ENCODE results near the gene ETHE1. TPM values are rescaled to one million over a fixed set of nuclear protein-coding genes. Genes with fewer than 3 reads are reported as not detected.

ETHE1 gene
- total and polyA plus RNA-seq, 4 donors = 30.4 to 45.1 (median 34.5) TPM

DNA sequence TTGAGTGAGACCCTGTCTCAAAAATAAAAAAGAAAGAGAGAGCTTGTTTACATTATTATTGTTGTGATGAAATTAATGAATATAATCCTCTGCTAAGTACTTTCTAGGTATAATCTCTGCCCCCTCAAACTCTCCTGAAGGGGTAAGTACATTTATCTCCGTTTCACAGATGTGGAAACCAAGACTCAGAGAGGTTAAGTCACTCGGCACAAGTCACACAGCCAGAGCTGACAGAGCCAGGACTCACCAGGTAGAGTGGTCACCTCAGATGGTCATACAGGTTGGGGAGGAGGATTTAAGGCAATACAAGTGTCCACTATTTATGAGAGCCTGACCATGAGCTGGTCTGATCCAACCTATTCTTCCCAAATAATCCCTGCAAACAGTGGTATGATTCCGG, 46.4 kb downstream of the ETHE1 start:
- peaks cover 0 to 21% (median 8%) of the 10 kb centered on the region in 4 donors for H3K36me3 ChIP-seq (ENCODE audit: control insufficient read depth in 4 of 4, insufficient read depth in 3 of 4, low read depth in 1 of 4, low read length in 3 of 4)
- no peak for TF ChIP-seq MAX (IDR thresholded peaks at IDR 0.05)
- TF ChIP-seq SP1 (IDR thresholded peaks at IDR 0.05) = no peak
- no peak for TF ChIP-seq GABPA (IDR thresholded peaks at IDR 0.05 in 1 of 2, conservative IDR thresholded peaks at IDR 0.05 in 1 of 2)
- TF ChIP-seq HNF4G (IDR thresholded peaks at IDR 0.05) = no peak
- TF ChIP-seq, protein P1, sequence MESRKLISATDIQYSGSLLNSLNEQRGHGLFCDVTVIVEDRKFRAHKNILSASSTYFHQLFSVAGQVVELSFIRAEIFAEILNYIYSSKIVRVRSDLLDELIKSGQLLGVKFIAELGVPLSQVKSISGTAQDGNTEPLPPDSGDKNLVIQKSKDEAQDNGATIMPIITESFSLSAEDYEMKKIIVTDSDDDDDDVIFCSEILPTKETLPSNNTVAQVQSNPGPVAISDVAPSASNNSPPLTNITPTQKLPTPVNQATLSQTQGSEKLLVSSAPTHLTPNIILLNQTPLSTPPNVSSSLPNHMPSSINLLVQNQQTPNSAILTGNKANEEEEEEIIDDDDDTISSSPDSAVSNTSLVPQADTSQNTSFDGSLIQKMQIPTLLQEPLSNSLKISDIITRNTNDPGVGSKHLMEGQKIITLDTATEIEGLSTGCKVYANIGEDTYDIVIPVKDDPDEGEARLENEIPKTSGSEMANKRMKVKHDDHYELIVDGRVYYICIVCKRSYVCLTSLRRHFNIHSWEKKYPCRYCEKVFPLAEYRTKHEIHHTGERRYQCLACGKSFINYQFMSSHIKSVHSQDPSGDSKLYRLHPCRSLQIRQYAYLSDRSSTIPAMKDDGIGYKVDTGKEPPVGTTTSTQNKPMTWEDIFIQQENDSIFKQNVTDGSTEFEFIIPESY (IDR thresholded peaks at IDR 0.05) = no peak
- TF ChIP-seq RAD21 (IDR thresholded peaks at IDR 0.05) = no peak
- TF ChIP-seq EGR1 (IDR thresholded peaks at IDR 0.05; ENCODE audit: low read depth in 2 of 2) = no peak
- TF ChIP-seq HNF4A (conservative IDR thresholded peaks at IDR 0.05) = no peak
- no peak for TF ChIP-seq FOXA2 (IDR thresholded peaks at IDR 0.05)
- TF ChIP-seq REST (IDR thresholded peaks at IDR 0.05) = no peak
- no peak for TF ChIP-seq FOXA1 (IDR thresholded peaks at IDR 0.05)
- H3K9me3 ChIP-seq (ENCODE audit: control insufficient read depth in 4 of 4, low read length in 3 of 4) = no peaks in the 10 kb centered on the region
- H3K9ac ChIP-seq (ENCODE audit: low read depth in 1 of 2, low read length in 2 of 2) = no peak overlapping the region
- H3K27ac ChIP-seq (ENCODE audit: low read depth in 1 of 2, low read length in 2 of 2) = no peak overlapping the region
- no peak for DNase-seq (ENCODE audit: low spot score)
- no peaks in the 10 kb centered on the region for H3K27me3 ChIP-seq (ENCODE audit: control insufficient read depth in 4 of 4, insufficient read depth in 4 of 4, low read length in 3 of 4)
- no peak overlapping the region for H3K4me3 ChIP-seq (ENCODE audit: low read depth in 1 of 3, low read length in 3 of 3)
- 97% methylated on average over 3 of the region's 3 CpGs for WGBS
- no peaks in the 10 kb centered on the region for H3K4me1 ChIP-seq (ENCODE audit: control insufficient read depth in 4 of 4, insufficient read depth in 4 of 4, low read length in 3 of 4)

DNA sequence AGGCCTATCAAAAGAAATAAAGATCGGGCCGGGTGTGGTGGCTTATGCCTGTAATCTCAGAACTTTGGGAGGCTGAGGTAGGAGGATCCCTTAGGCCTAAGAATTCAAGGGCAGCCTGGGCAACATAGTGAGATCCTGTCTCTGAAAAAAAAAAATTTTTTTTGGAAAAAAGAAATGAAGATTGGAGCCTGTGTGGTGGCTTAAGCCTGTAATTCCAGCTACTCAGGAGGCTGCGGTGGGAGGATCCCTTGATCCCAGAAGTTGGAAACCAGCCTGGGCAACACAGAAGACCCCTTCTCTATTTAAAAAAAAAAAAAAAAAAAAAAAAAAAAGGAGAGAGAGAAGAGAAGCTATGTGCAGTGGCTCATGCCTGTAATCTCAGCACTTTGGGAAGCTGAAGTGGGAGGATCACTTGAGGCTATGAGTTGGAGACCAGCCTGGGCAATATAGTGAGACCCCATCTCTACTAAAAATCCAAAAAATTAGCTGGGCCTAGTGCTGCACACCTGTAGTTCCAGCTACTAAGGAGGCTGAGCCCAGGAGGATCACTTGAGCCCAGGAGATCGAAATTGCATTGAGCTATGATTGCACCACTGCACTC, 46.9 kb downstream of the ETHE1 start:
- Histone ChIP-seq H3K9ac (ENCODE audit: low read depth in 1 of 2, low read length in 2 of 2) (no peak overlapping the region), H3K9me3 (ENCODE audit: control insufficient read depth in 4 of 4, low read length in 3 of 4) (no peaks in the 10 kb centered on the region), H3K27ac (ENCODE audit: low read depth in 1 of 2, low read length in 2 of 2) (no peak overlapping the region), H3K36me3 (ENCODE audit: control insufficient read depth in 4 of 4, insufficient read depth in 3 of 4, low read depth in 1 of 4, low read length in 3 of 4) (peaks cover 0 to 21% (median 8%) of the 10 kb centered on the region in 4 donors), H3K27me3 (ENCODE audit: control insufficient read depth in 4 of 4, insufficient read depth in 4 of 4, low read length in 3 of 4) (no peaks in the 10 kb centered on the region), H3K4me3 (ENCODE audit: low read depth in 1 of 3, low read length in 3 of 3) (no peak overlapping the region), H3K4me1 (ENCODE audit: control insufficient read depth in 4 of 4, insufficient read depth in 4 of 4, low read length in 3 of 4) (peaks cover 0 to under 1% (median 0%) of the 10 kb centered on the region in 4 donors)
- no peak for DNase-seq (ENCODE audit: low spot score)
- 95% methylated on average over 4 of the region's 4 CpGs for WGBS
- TF ChIP-seq ATF3 (IDR thresholded peaks at IDR 0.05) (no peak), FOXA2 (IDR thresholded peaks at IDR 0.05) (no peak), GABPA (IDR thresholded peaks at IDR 0.05 in 1 of 2, conservative IDR thresholded peaks at IDR 0.05 in 1 of 2) (no peak), FOXA1 (IDR thresholded peaks at IDR 0.05) (no peak), EGR1 (IDR thresholded peaks at IDR 0.05; ENCODE audit: low read depth in 2 of 2) (no peak), HNF4A (conservative IDR thresholded peaks at IDR 0.05) (no peak), HNF4G (IDR thresholded peaks at IDR 0.05) (no peak), JUND (IDR thresholded peaks at IDR 0.05) (no peak), RAD21 (IDR thresholded peaks at IDR 0.05) (no peak), CTCF (IDR thresholded peaks at IDR 0.05; ENCODE audit: low read depth, low read length, missing input control) (no peak), NR2F2 (IDR thresholded peaks at IDR 0.05) (no peak), TAF1 (conservative IDR thresholded peaks at IDR 0.05) (no peak), YY1 (IDR thresholded peaks at IDR 0.05) (no peak), RXRA (IDR thresholded peaks at IDR 0.05) (no peak), MAX (IDR thresholded peaks at IDR 0.05) (no peak)
- TF ChIP-seq, protein P1 (IDR thresholded peaks at IDR 0.05) = no peak

All from liver (tissue), 9 donors.